PFSK-1 (cell line): ENCODE results near the gene MIPOL1.

ENCODE experiments used
- FOXP2 ChIP-seq: optimal IDR thresholded peaks from 2 replicates; pipeline ENCODE3; 2011; ENCODE audit warnings: borderline replicate concordance, control low read depth, inconsistent platforms; ENCODE audit not compliant: insufficient read depth; ENCODE audit errors: extremely low read length, extremely low read depth
- POLR2AphosphoS5 ChIP-seq: IDR thresholded peaks from 2 replicates; pipeline ENCODE4 v1.6.1; 2012; ENCODE audit warnings: low read depth, mild to moderate bottlenecking, control low read depth, low read length, moderate library complexity
- REST ChIP-seq, 2 experiments: IDR thresholded peaks; 2 replicates each; pipeline versions ENCODE4 v1.6.1 to v1.8.0; 2011 to 2012; ENCODE audit warnings: low read depth in 2 of 2, low read length in 2 of 2, control low read depth in 1 of 2, inconsistent platforms in 1 of 2, mild to moderate bottlenecking in 1 of 2, moderate library complexity in 1 of 2; ENCODE audit not compliant: insufficient read depth in 1 of 2
- SIN3A ChIP-seq: IDR thresholded peaks from 2 replicates; pipeline ENCODE4 v1.6.1; 2012; ENCODE audit warnings: mild to moderate bottlenecking, low read length, moderate library complexity, borderline replicate concordance; ENCODE audit not compliant: insufficient read depth
- TAF1 ChIP-seq: IDR thresholded peaks from 2 replicates; pipeline ENCODE4 v1.6.1; 2012; ENCODE audit warnings: low read length, control low read depth, borderline replicate concordance; ENCODE audit not compliant: insufficient read depth

MIPOL1 gene

GRCh38 chr14:37406095-37406494 lies 208.4 kb downstream of the MIPOL1 start:
- TF ChIP-seq REST (IDR thresholded peaks at IDR 0.05; ENCODE audit: insufficient read depth in 1 of 2, low read depth in 2 of 2, low read length in 2 of 2) = no peak
- TF ChIP-seq FOXP2 = no peak
- no peak for TF ChIP-seq POLR2AphosphoS5
- TF ChIP-seq SIN3A = no peak
- no peak for TF ChIP-seq TAF1

GRCh38 chr14:37411079-37411735 lies 213.5 kb downstream of the MIPOL1 start:
- no peak for TF ChIP-seq TAF1
- TF ChIP-seq REST (IDR thresholded peaks at IDR 0.05; ENCODE audit: insufficient read depth in 1 of 2, low read depth in 2 of 2, low read length in 2 of 2) = no peak
- TF ChIP-seq SIN3A = no peak
- TF ChIP-seq POLR2AphosphoS5 = no peak
- TF ChIP-seq FOXP2 = no peak

- TF ChIP-seq POLR2AphosphoS5 = no peak
- TF ChIP-seq SIN3A = no peak
- no peak for TF ChIP-seq REST (IDR thresholded peaks at IDR 0.05; ENCODE audit: insufficient read depth in 1 of 2, low read depth in 2 of 2, low read length in 2 of 2)
- TF ChIP-seq FOXP2 = no peak
- TF ChIP-seq TAF1 = no peak
Measured at GRCh38 chr14:37413050-37413449, 215.3 kb downstream of the MIPOL1 start.

- TF ChIP-seq REST (IDR thresholded peaks at IDR 0.05; ENCODE audit: insufficient read depth in 1 of 2, low read depth in 2 of 2, low read length in 2 of 2) (no peak), SIN3A (no peak), POLR2AphosphoS5 (no peak), FOXP2 (no peak), TAF1 (no peak)
Measured at GRCh38 chr14:37413504-37414003, 215.8 kb downstream of the MIPOL1 start.

- no peak for TF ChIP-seq SIN3A
- no peak for TF ChIP-seq FOXP2
Measured at GRCh38 chr14:37416264-37416663, 218.5 kb downstream of the MIPOL1 start.
